Measurements from ENCODE around the gene KLHL29.
"Not testable (repeated sequence)": the region's sequence is repeated elsewhere in the genome, so short reads cannot be mapped to it uniquely, and the experiment has no call there.

KLHL29 gene

GRCh38 chr2:23722255-23722654 is 337.3 kb downstream of the KLHL29 start:
- no peaks in the 10 kb centered on the region for H3K36me3 ChIP-seq (ENCODE audit: control insufficient read depth, insufficient read depth, low read length)
- H3K27me3 ChIP-seq (ENCODE audit: control insufficient read depth, insufficient read depth, low read length) = no peaks in the 10 kb centered on the region
- no peaks in the 10 kb centered on the region for H3K9me3 ChIP-seq (ENCODE audit: control insufficient read depth, insufficient read depth, low read length)
- no peak overlapping the region for H3K9ac ChIP-seq (ENCODE audit: low read depth, low read length)
- H3K4me1 ChIP-seq (ENCODE audit: control insufficient read depth, insufficient read depth, low read length) = no peaks in the 10 kb centered on the region
- H3K4me3 ChIP-seq (ENCODE audit: low read depth, low read length) = no peak overlapping the region

GRCh38 chr2:23723029-23723428 is 338.1 kb downstream of the KLHL29 start:
- not testable (repeated sequence) for H3K4me3 ChIP-seq (ENCODE audit: low read depth, low read length); H3K9me3 ChIP-seq (ENCODE audit: control insufficient read depth, insufficient read depth, low read length); H3K9ac ChIP-seq (ENCODE audit: low read depth, low read length); H3K36me3 ChIP-seq (ENCODE audit: control insufficient read depth, insufficient read depth, low read length); H3K4me1 ChIP-seq (ENCODE audit: control insufficient read depth, insufficient read depth, low read length); H3K27me3 ChIP-seq (ENCODE audit: control insufficient read depth, insufficient read depth, low read length)

GRCh38 chr2:23734416-23734815 is 349.4 kb downstream of the KLHL29 start:
- H3K9ac ChIP-seq (ENCODE audit: low read depth, low read length) = no peak overlapping the region
- H3K4me1 ChIP-seq (ENCODE audit: control insufficient read depth, insufficient read depth, low read length) = no peaks in the 10 kb centered on the region
- no peaks in the 10 kb centered on the region for H3K9me3 ChIP-seq (ENCODE audit: control insufficient read depth, insufficient read depth, low read length)
- H3K27me3 ChIP-seq (ENCODE audit: control insufficient read depth, insufficient read depth, low read length) = no peaks in the 10 kb centered on the region
- no peaks in the 10 kb centered on the region for H3K36me3 ChIP-seq (ENCODE audit: control insufficient read depth, insufficient read depth, low read length)
- H3K4me3 ChIP-seq (ENCODE audit: low read depth, low read length) = no peak overlapping the region

- not testable (repeated sequence) for H3K9me3 ChIP-seq (ENCODE audit: control insufficient read depth, insufficient read depth, low read length); H3K9ac ChIP-seq (ENCODE audit: low read depth, low read length); H3K4me1 ChIP-seq (ENCODE audit: control insufficient read depth, insufficient read depth, low read length); H3K36me3 ChIP-seq (ENCODE audit: control insufficient read depth, insufficient read depth, low read length); H3K4me3 ChIP-seq (ENCODE audit: low read depth, low read length); H3K27me3 ChIP-seq (ENCODE audit: control insufficient read depth, insufficient read depth, low read length)
These were observed 351.8 kb downstream of the KLHL29 start for GRCh38 chr2:23736783-23737182.

- no peaks in the 10 kb centered on the region for H3K4me1 ChIP-seq (ENCODE audit: control insufficient read depth, insufficient read depth, low read length)
- no peak overlapping the region for H3K4me3 ChIP-seq (ENCODE audit: low read depth, low read length)
- no peaks in the 10 kb centered on the region for H3K27me3 ChIP-seq (ENCODE audit: control insufficient read depth, insufficient read depth, low read length)
- no peak overlapping the region for H3K9ac ChIP-seq (ENCODE audit: low read depth, low read length)
- H3K9me3 ChIP-seq (ENCODE audit: control insufficient read depth, insufficient read depth, low read length) = no peaks in the 10 kb centered on the region
- no peaks in the 10 kb centered on the region for H3K36me3 ChIP-seq (ENCODE audit: control insufficient read depth, insufficient read depth, low read length)
These were observed 360.2 kb downstream of the KLHL29 start for GRCh38 chr2:23745068-23745725.

GRCh38 chr2:23745726-23746105 is 360.7 kb downstream of the KLHL29 start:
- H3K27me3 ChIP-seq (ENCODE audit: control insufficient read depth, insufficient read depth, low read length) = no peaks in the 10 kb centered on the region
- H3K9me3 ChIP-seq (ENCODE audit: control insufficient read depth, insufficient read depth, low read length) = no peaks in the 10 kb centered on the region
- no peaks in the 10 kb centered on the region for H3K4me1 ChIP-seq (ENCODE audit: control insufficient read depth, insufficient read depth, low read length)
- no peak overlapping the region for H3K9ac ChIP-seq (ENCODE audit: low read depth, low read length)
- H3K4me3 ChIP-seq (ENCODE audit: low read depth, low read length) = no peak overlapping the region
- H3K36me3 ChIP-seq (ENCODE audit: control insufficient read depth, insufficient read depth, low read length) = no peaks in the 10 kb centered on the region

GRCh38 chr2:23746141-23746863 is 361.3 kb downstream of the KLHL29 start:
- no peaks in the 10 kb centered on the region for H3K4me1 ChIP-seq (ENCODE audit: control insufficient read depth, insufficient read depth, low read length)
- H3K9ac ChIP-seq (ENCODE audit: low read depth, low read length) = no peak overlapping the region

GRCh38 chr2:23751747-23752265 is 366.8 kb downstream of the KLHL29 start:
- Histone ChIP-seq H3K36me3 (ENCODE audit: control insufficient read depth, insufficient read depth, low read length) (no peaks in the 10 kb centered on the region), H3K4me1 (ENCODE audit: control insufficient read depth, insufficient read depth, low read length) (peaks cover 6% of the 10 kb centered on the region), H3K27me3 (ENCODE audit: control insufficient read depth, insufficient read depth, low read length) (no peaks in the 10 kb centered on the region), H3K9me3 (ENCODE audit: control insufficient read depth, insufficient read depth, low read length) (no peaks in the 10 kb centered on the region), H3K9ac (ENCODE audit: low read depth, low read length) (no peak overlapping the region), H3K4me3 (ENCODE audit: low read depth, low read length) (no peak overlapping the region)

More at GRCh38 chr2:23746141-23746863, 361.3 kb downstream of the KLHL29 start:
- Histone ChIP-seq H3K27me3 (ENCODE audit: control insufficient read depth, insufficient read depth, low read length) (no peaks in the 10 kb centered on the region), H3K36me3 (ENCODE audit: control insufficient read depth, insufficient read depth, low read length) (no peaks in the 10 kb centered on the region), H3K4me3 (ENCODE audit: low read depth, low read length) (no peak overlapping the region), H3K9me3 (ENCODE audit: control insufficient read depth, insufficient read depth, low read length) (no peaks in the 10 kb centered on the region)

- Histone ChIP-seq H3K36me3 (ENCODE audit: control insufficient read depth, insufficient read depth, low read length) (no peaks in the 10 kb centered on the region), H3K9me3 (ENCODE audit: control insufficient read depth, insufficient read depth, low read length) (no peaks in the 10 kb centered on the region), H3K27me3 (ENCODE audit: control insufficient read depth, insufficient read depth, low read length) (no peaks in the 10 kb centered on the region), H3K4me3 (ENCODE audit: low read depth, low read length) (no peak overlapping the region), H3K4me1 (ENCODE audit: control insufficient read depth, insufficient read depth, low read length) (peaks cover 6% of the 10 kb centered on the region), H3K9ac (ENCODE audit: low read depth, low read length) (no peak overlapping the region)
These were observed 368.5 kb downstream of the KLHL29 start for GRCh38 chr2:23753291-23754010.

GRCh38 chr2:23754970-23755369 is 370.0 kb downstream of the KLHL29 start:
- H3K9ac ChIP-seq (ENCODE audit: low read depth, low read length) = no peak overlapping the region
- H3K9me3 ChIP-seq (ENCODE audit: control insufficient read depth, insufficient read depth, low read length) = no peaks in the 10 kb centered on the region
- no peaks in the 10 kb centered on the region for H3K27me3 ChIP-seq (ENCODE audit: control insufficient read depth, insufficient read depth, low read length)
- H3K36me3 ChIP-seq (ENCODE audit: control insufficient read depth, insufficient read depth, low read length) = no peaks in the 10 kb centered on the region
- no peak overlapping the region for H3K4me3 ChIP-seq (ENCODE audit: low read depth, low read length)
- peaks cover 6% of the 10 kb centered on the region for H3K4me1 ChIP-seq (ENCODE audit: control insufficient read depth, insufficient read depth, low read length)

- no peaks in the 10 kb centered on the region for H3K9me3 ChIP-seq (ENCODE audit: control insufficient read depth, insufficient read depth, low read length)
- no peaks in the 10 kb centered on the region for H3K36me3 ChIP-seq (ENCODE audit: control insufficient read depth, insufficient read depth, low read length)
- no peaks in the 10 kb centered on the region for H3K27me3 ChIP-seq (ENCODE audit: control insufficient read depth, insufficient read depth, low read length)
- peaks cover 5% of the 10 kb centered on the region for H3K4me1 ChIP-seq (ENCODE audit: control insufficient read depth, insufficient read depth, low read length)
- H3K9ac ChIP-seq (ENCODE audit: low read depth, low read length) = no peak overlapping the region
- H3K4me3 ChIP-seq (ENCODE audit: low read depth, low read length) = no peak overlapping the region
These were observed 371.8 kb downstream of the KLHL29 start for GRCh38 chr2:23756593-23757292.
